Measurements from ENCODE around the gene PILRA. TPM values are rescaled to one million over a fixed set of nuclear protein-coding genes. Genes with fewer than 3 reads are reported as not detected.

PILRA gene
- total RNA-seq, 1 experiment from 2014 or later: 1.8 TPM

DNA sequence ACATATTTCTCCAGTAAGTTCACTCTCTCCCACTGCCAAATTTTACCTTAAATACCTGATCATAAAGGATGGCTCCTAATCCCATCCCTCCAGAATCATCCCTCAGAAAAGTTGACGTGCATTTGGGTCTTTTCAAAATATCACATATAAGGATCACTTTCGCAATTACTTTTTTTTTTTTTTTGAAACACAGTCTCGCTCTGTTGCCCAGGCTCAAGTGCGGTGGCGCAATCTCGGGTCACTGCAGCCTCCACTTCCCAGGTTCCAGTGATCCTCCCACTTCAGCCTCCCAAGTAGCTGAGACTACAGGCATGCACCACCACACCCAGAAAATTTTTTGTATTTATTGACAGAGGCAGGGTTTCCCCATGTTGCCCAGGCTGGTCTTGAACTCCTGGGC is 37.8 kb downstream of the PILRA start:
- no peak overlapping the region for H3K27ac Mint-ChIP-seq
- H3K27me3 Mint-ChIP-seq (ENCODE audit: low read depth): peaks cover 15% of the 10 kb centered on the region
- H3K9me3 Mint-ChIP-seq: no peaks in the 10 kb centered on the region
- no peaks in the 10 kb centered on the region for H3K36me3 Mint-ChIP-seq
- no peaks in the 10 kb centered on the region for H3K4me1 Mint-ChIP-seq
- TF ChIP-seq, protein P1, sequence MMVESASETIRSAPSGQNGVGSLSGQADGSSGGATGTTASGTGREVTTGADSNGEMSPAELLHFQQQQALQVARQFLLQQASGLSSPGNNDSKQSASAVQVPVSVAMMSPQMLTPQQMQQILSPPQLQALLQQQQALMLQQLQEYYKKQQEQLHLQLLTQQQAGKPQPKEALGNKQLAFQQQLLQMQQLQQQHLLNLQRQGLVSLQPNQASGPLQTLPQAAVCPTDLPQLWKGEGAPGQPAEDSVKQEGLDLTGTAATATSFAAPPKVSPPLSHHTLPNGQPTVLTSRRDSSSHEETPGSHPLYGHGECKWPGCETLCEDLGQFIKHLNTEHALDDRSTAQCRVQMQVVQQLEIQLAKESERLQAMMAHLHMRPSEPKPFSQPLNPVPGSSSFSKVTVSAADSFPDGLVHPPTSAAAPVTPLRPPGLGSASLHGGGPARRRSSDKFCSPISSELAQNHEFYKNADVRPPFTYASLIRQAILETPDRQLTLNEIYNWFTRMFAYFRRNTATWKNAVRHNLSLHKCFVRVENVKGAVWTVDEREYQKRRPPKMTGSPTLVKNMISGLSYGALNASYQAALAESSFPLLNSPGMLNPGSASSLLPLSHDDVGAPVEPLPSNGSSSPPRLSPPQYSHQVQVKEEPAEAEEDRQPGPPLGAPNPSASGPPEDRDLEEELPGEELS (CRISPR knock-in tag; IDR thresholded peaks at IDR 0.05): no peak
- TF ChIP-seq, protein P2, sequence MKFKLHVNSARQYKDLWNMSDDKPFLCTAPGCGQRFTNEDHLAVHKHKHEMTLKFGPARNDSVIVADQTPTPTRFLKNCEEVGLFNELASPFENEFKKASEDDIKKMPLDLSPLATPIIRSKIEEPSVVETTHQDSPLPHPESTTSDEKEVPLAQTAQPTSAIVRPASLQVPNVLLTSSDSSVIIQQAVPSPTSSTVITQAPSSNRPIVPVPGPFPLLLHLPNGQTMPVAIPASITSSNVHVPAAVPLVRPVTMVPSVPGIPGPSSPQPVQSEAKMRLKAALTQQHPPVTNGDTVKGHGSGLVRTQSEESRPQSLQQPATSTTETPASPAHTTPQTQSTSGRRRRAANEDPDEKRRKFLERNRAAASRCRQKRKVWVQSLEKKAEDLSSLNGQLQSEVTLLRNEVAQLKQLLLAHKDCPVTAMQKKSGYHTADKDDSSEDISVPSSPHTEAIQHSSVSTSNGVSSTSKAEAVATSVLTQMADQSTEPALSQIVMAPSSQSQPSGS (CRISPR knock-in tag; IDR thresholded peaks at IDR 0.05; ENCODE audit: borderline replicate concordance, low read depth): no peak
- TF ChIP-seq OVOL2 (CRISPR knock-in tag; IDR thresholded peaks at IDR 0.05; ENCODE audit: borderline replicate concordance): no peak
- DNase-seq (ENCODE audit: low spot score): no peak
- H3K4me3 Mint-ChIP-seq: no peak overlapping the region
- no peak for ATAC-seq
- POLR2A ChIA-PET: interaction anchor here (0.6 kb wide), 1 partner anchor 25 kb away, joined by 3 read pairs; no protein-coding TSS in a partner anchor
- CTCF ChIA-PET: no interaction called here

DNA sequence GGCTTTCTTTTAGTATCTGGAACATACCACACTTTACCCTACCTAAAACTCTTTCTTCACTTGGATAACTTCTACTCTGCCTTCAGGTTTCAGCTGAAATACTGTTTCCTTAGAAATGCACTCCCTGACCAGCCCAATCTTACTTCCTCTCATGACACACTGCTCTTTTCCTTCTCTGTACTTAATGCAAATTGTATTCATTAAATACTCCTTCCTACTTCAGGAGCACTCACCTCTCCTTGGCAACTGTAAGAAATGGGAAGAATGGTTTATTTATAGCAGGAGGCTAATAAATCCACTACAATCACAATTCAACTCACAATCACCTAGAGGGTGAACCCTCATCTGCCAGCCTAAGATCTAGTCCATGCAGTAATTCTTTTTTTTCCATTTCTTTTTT is 40.1 kb downstream of the PILRA start:
- Mint-ChIP-seq H3K27me3 (ENCODE audit: low read depth) (peaks cover 8% of the 10 kb centered on the region), H3K9me3 (no peaks in the 10 kb centered on the region), H3K27ac (no peak overlapping the region), H3K4me1 (no peaks in the 10 kb centered on the region), H3K36me3 (no peaks in the 10 kb centered on the region), H3K4me3 (no peak overlapping the region)
- TF ChIP-seq, protein P2 (CRISPR knock-in tag; IDR thresholded peaks at IDR 0.05; ENCODE audit: borderline replicate concordance, low read depth): no peak
- no peak for TF ChIP-seq OVOL2 (CRISPR knock-in tag; IDR thresholded peaks at IDR 0.05; ENCODE audit: borderline replicate concordance)
- TF ChIP-seq, protein P3, sequence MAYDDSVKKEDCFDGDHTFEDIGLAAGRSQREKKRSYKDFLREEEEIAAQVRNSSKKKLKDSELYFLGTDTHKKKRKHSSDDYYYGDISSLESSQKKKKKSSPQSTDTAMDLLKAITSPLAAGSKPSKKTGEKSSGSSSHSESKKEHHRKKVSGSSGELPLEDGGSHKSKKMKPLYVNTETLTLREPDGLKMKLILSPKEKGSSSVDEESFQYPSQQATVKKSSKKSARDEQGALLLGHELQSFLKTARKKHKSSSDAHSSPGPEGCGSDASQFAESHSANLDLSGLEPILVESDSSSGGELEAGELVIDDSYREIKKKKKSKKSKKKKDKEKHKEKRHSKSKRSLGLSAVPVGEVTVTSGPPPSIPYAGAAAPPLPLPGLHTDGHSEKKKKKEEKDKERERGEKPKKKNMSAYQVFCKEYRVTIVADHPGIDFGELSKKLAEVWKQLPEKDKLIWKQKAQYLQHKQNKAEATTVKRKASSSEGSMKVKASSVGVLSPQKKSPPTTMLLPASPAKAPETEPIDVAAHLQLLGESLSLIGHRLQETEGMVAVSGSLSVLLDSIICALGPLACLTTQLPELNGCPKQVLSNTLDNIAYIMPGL (CRISPR knock-in tag; IDR thresholded peaks at IDR 0.05): no peak
- TF ChIP-seq, protein P4, sequence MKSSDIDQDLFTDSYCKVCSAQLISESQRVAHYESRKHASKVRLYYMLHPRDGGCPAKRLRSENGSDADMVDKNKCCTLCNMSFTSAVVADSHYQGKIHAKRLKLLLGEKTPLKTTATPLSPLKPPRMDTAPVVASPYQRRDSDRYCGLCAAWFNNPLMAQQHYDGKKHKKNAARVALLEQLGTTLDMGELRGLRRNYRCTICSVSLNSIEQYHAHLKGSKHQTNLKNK (CRISPR knock-in tag; IDR thresholded peaks at IDR 0.05): no peak
- TF ChIP-seq SMAD3 (CRISPR knock-in tag; IDR thresholded peaks at IDR 0.05; ENCODE audit: borderline replicate concordance): no peak
- no peak for TF ChIP-seq KAT7 (CRISPR knock-in tag; IDR thresholded peaks at IDR 0.05; ENCODE audit: borderline replicate concordance)
- TF ChIP-seq, protein P5, sequence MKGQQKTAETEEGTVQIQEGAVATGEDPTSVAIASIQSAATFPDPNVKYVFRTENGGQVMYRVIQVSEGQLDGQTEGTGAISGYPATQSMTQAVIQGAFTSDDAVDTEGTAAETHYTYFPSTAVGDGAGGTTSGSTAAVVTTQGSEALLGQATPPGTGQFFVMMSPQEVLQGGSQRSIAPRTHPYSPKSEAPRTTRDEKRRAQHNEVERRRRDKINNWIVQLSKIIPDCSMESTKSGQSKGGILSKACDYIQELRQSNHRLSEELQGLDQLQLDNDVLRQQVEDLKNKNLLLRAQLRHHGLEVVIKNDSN (CRISPR knock-in tag; IDR thresholded peaks at IDR 0.05): no peak
- TF ChIP-seq, protein P6, sequence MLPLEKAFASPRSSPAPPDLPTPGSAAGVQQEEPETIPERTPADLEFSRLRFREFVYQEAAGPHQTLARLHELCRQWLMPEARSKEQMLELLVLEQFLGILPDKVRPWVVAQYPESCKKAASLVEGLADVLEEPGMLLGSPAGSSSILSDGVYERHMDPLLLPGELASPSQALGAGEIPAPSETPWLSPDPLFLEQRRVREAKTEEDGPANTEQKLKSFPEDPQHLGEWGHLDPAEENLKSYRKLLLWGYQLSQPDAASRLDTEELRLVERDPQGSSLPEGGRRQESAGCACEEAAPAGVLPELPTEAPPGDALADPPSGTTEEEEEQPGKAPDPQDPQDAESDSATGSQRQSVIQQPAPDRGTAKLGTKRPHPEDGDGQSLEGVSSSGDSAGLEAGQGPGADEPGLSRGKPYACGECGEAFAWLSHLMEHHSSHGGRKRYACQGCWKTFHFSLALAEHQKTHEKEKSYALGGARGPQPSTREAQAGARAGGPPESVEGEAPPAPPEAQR (CRISPR knock-in tag; IDR thresholded peaks at IDR 0.05): no peak
- no peak for TF ChIP-seq CREB1 (CRISPR knock-in tag; IDR thresholded peaks at IDR 0.05)
- TF ChIP-seq NFYB (CRISPR knock-in tag; conservative IDR thresholded peaks at IDR 0.05; ENCODE audit: low read depth): no peak
- no peak for TF ChIP-seq GABPB1 (CRISPR knock-in tag; IDR thresholded peaks at IDR 0.05)
- ChIA-PET POLR2A (no interaction called here), CTCF (interaction anchor here (0.6 kb wide), 1 partner anchor 171 kb away, joined by 4 read pairs; no protein-coding TSS in a partner anchor)
- ATAC-seq (no peak), DNase-seq (ENCODE audit: low spot score) (no peak)

All from WTC11 (cell line).